ENCODE data around the gene CAMK1D. TPM values are rescaled to one million over a fixed set of nuclear protein-coding genes. Genes with fewer than 3 reads are reported as not detected.

Gene CAMK1D
- total RNA-seq, 6 experiments from 2014 or later: 0.34 to 1.4 (median 0.43) TPM

- no peak for DNase-seq
- H3K4me1 Mint-ChIP-seq (ENCODE audit: low read depth): peaks cover 8% of the 10 kb centered on the region
- no peak for TF ChIP-seq CTCF (IDR thresholded peaks at IDR 0.05)
- no peak overlapping the region for H3K27ac Mint-ChIP-seq
- peaks cover 4% of the 10 kb centered on the region; the same call in 1 of the 2 replicates for H3K9me3 Mint-ChIP-seq
- H3K36me3 Mint-ChIP-seq (ENCODE audit: low read depth): no peaks in the 10 kb centered on the region
- H3K4me3 Mint-ChIP-seq: no peak overlapping the region
- H3K27me3 Mint-ChIP-seq (ENCODE audit: insufficient read depth): peaks cover 2% of the 10 kb centered on the region
These were observed 493.0 kb downstream of the CAMK1D start for GRCh38 chr10:12842310-12842709.

DNA sequence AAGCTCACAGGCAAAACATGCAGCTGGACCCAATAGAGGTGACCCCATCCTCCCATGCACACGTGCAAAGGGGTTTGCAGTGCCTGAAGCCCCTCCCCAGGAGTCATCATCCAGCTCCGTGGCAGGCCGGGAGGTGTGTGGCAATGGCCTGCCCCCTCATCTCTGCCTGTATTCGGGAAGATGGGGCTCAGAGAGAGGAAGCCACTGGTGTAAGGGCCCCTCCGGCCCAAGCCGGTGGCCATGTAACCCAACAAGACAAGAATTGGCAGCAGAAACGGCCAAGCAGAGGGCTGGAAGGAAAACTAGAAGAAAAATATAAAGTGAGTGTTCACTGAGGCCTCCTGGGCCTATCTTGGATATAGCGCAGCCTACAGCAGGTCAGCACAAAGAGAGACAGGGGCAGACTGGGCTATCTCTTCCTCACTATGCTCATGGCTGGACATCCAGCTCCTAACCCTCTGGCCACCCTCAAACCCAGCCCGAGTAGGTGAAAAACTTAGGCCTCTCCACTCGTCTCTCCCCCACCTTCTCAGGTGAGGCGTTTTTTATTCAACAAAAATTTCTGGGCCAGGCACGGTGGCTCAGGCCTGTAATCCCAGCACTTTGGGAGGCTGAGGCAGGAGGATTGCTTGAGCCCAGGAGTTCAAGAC is 494.1 kb downstream of the CAMK1D start:
- Mint-ChIP-seq H3K27me3 (ENCODE audit: insufficient read depth) (peaks cover 2% of the 10 kb centered on the region), H3K4me1 (ENCODE audit: low read depth) (peaks cover 8% of the 10 kb centered on the region)

DNA sequence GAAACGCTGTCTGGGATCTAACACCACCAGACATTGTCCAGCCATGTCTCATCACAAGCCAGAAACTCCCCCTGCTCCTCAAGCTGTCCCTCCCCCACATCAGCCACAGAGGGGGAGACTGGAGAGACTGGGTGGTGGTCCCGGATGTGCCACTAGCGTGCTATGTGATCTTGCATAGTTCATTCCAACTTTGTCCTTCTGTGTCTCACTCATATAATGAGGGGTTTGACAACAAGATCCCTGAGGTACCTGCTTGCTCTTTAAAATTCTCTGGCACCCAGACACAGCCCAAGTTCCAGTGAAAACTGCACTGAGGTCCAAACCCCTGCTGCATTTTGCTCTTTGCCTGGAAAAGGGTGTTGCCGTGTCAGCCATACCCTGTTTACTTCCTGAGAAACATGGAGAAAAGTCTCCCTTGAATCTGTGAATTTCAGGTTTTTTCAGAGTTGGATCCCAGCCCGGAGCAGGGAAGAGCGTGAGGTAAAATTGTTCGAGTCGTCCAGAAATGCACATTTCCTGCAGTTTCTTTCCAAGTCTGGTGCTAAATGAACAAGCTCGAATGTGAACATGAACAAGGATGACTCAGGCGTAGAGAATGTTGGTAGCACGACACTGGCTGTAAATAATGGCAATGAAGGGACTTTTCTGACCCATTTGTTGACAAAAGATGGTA is 495.6 kb downstream of the CAMK1D start:
- no peak overlapping the region for H3K4me3 Mint-ChIP-seq
- DNase-seq: peak; percentile 54
- no peaks in the 10 kb centered on the region; the same call in 1 of the 2 replicates for H3K9me3 Mint-ChIP-seq
- peaks cover 2% of the 10 kb centered on the region for H3K27me3 Mint-ChIP-seq (ENCODE audit: insufficient read depth)
- H3K36me3 Mint-ChIP-seq (ENCODE audit: low read depth): no peaks in the 10 kb centered on the region
- H3K27ac Mint-ChIP-seq: no peak overlapping the region
- TF ChIP-seq CTCF (IDR thresholded peaks at IDR 0.05): no peak
- H3K4me1 Mint-ChIP-seq (ENCODE audit: low read depth): peaks cover 8% of the 10 kb centered on the region

More for the DNA sequence above, 494.1 kb downstream of the CAMK1D start:
- no peaks in the 10 kb centered on the region for H3K36me3 Mint-ChIP-seq (ENCODE audit: low read depth)
- DNase-seq: no peak
- H3K27ac Mint-ChIP-seq: no peak overlapping the region
- H3K4me3 Mint-ChIP-seq: no peak overlapping the region
- no peaks in the 10 kb centered on the region; the same call in 1 of the 2 replicates for H3K9me3 Mint-ChIP-seq
- TF ChIP-seq CTCF (IDR thresholded peaks at IDR 0.05): no peak

DNA sequence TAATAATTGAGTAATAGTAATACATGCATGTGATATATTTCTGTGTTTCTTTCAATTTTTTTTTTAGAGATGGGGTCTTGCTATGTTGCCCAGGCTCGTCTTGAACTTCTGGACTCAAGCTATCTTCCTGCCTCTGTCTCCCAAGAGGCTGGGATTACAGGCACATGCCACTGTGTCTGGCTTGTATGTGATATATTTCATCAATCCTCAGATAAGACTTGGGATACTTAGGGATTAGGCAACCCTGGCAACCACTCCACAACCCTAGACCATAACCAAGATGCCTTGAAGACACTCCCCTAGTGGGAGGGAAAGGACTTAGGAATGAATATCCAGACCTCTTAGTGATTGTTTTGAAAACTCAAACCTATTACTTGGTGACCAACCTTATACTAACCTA is 497.4 kb downstream of the CAMK1D start:
- Mint-ChIP-seq H3K9me3 (no peaks in the 10 kb centered on the region; the same call in 1 of the 2 replicates), H3K27ac (no peak overlapping the region), H3K27me3 (ENCODE audit: insufficient read depth) (peaks cover 2% of the 10 kb centered on the region), H3K36me3 (ENCODE audit: low read depth) (no peaks in the 10 kb centered on the region), H3K4me1 (ENCODE audit: low read depth) (peaks cover 8% of the 10 kb centered on the region), H3K4me3 (no peak overlapping the region)
- no peak for TF ChIP-seq CTCF (IDR thresholded peaks at IDR 0.05)
- DNase-seq: no peak

- Mint-ChIP-seq H3K4me3 (no peak overlapping the region), H3K36me3 (ENCODE audit: low read depth) (no peaks in the 10 kb centered on the region), H3K4me1 (ENCODE audit: low read depth) (peaks cover 8% of the 10 kb centered on the region), H3K9me3 (peaks cover under 1% of the 10 kb centered on the region; the same call in 1 of the 2 replicates), H3K27me3 (ENCODE audit: insufficient read depth) (peaks cover 3% of the 10 kb centered on the region; the same call in 1 of the 2 replicates), H3K27ac (no peak overlapping the region)
- no peak for DNase-seq
- peak; percentile 39; the same call in 1 of the 2 replicates for TF ChIP-seq CTCF (IDR thresholded peaks at IDR 0.05)
These were observed 498.1 kb downstream of the CAMK1D start for GRCh38 chr10:12847361-12847975.
